ENCODE results near the gene SUCLG2.
"Not testable (repeated sequence)": the region's sequence is repeated elsewhere in the genome, so short reads cannot be mapped to it uniquely, and the experiment has no call there.

Gene SUCLG2

DNA sequence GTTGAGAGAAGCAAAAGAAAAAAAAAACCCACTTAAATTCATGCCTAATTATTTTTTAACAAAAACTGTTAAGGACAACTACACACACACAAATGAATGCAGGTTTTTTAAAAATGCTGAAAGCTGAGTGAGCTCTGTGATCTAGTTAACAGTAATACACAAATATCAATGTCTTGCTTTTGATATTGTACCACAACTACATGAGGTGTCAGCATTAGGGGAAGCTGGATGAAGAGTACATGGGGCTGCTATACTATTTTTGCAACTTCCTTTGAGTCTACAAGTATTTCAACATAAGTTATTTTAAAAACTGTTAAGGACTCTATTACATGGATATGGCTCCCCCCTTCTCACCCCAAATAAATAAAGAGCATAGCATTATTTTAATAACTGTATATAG, 44.7 kb downstream of the SUCLG2 start:
- no peak for DNase-seq (ENCODE audit: low spot score)

DNA sequence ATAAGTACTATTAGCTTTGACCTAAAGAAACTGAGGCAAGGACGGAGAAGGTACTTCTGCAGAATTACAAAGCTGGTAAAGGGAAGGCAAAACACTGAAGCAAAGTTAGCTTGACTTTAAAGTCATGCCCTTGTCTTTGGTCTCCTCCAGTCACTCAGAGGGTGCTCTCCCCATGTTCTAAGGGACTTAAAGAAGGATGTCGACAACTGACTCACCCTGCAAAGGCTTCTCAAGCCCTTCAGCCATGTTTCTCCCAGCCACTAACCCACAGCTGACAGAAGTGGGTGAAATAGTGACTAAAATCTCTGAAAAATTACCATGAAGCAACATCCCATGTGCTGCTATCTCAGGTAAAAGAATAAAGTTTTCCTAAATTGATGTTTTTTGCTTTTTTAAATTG, 46.4 kb downstream of the SUCLG2 start:
- DNase-seq (ENCODE audit: low spot score), result no peak

DNA sequence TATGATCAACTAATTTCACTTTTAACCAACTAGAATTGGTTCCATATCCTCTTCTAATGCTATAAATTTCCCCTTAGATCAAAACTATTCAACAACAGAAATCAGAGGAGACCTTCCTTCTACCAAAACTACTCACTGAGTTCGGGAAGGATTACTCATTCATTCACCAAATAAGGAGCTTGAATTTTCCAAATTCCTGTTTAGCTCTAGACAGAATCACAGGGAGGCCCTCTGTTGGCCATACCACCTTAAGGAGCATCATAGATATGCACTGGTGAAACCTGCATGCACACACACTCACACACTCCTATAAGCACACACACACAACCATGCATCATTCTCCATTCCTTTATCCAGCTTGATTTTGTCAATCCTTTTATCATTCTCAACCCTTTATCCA, 49.0 kb downstream of the SUCLG2 start:
- no peak for DNase-seq (ENCODE audit: low spot score)

DNA sequence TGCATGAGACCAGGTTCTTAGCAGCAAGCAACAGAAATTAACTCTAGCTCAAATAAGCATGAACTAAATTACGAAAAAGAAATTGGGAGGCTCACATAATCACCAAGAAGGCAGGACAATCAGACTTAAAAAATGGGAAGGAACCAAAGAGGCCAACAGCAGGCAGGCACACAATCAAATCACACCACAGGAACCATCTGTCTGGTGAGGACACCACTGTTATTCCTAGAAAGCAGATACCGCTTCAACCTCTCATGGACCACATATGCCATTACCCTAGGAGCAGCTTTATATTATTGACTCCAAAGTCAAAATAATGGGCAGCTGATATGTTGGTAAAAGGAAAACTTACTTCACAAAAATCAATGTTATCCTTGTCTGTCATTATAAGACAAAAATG, 51.6 kb downstream of the SUCLG2 start:
- DNase-seq (ENCODE audit: low spot score), result no peak

DNA sequence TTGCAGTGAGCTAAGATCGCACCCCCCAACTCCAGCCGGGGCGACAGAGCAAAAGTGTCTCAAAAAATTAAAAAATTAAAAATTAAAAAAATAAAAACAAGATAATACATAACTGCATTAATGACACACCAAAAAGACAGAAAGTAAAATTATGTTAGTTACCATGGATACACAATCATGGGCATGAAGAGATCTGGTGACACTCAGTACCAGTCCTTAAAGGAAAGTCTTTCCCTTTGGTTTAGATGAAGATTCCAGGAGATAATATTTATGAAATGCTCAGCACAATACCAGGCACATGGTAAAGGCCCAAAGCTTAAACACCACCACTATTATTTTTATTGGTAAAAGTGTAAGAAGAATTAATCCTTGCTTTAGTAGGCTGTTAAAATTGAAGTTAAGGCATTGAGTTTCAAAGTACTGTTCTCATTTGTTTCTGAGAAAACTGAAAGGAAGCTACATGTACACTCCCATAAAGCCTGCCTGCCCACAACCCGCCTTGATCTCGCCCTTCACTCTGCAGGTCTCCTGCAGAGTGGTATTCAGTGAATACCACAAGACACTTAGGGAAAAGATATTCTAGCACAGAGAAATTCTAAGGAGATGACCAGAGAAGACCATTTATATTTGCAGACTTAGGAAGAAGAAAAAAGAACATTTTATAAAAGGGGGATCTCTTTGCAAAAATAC, 52.3 kb downstream of the SUCLG2 start:
- DNase-seq (ENCODE audit: low spot score), result no peak

DNA sequence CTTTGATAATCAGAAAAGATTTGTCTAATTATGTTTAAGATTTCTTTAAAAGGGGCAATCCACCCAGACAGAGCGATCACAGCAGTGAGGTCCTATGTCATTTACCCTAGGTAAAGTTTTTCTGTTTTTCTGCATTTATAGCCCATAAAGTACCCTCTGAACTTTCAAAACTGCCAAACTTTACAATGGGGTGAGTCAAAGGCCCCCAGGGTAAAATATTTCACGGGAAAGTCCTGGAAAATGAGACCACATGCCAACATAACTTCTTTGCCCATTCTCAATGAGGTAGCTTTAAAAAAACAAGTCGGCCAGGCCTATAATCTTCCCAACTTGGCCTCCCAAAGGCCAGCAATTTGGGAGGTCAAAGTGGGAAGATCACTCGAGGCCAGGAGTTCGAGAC, 53.0 kb downstream of the SUCLG2 start:
- DNase-seq (ENCODE audit: low spot score), result no peak

DNA sequence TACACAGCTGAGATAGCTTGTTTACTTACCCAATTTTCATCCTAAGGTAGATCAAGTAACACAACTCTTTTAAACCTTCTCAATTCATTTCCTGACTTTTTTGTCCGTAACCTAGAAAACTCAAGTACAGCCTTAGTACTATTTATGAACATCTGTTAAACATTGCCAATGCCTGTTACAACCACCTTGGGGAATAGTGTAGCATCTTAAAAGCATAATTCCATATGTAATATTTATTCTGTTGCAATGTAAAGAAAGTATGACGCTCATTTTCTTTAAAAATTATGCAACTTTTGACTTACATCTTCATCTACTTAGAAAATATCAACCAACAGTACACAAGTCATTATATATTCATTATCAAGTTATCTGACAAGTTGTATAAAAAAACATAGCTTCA, 54.6 kb downstream of the SUCLG2 start:
- no peak for DNase-seq (ENCODE audit: low spot score)

DNA sequence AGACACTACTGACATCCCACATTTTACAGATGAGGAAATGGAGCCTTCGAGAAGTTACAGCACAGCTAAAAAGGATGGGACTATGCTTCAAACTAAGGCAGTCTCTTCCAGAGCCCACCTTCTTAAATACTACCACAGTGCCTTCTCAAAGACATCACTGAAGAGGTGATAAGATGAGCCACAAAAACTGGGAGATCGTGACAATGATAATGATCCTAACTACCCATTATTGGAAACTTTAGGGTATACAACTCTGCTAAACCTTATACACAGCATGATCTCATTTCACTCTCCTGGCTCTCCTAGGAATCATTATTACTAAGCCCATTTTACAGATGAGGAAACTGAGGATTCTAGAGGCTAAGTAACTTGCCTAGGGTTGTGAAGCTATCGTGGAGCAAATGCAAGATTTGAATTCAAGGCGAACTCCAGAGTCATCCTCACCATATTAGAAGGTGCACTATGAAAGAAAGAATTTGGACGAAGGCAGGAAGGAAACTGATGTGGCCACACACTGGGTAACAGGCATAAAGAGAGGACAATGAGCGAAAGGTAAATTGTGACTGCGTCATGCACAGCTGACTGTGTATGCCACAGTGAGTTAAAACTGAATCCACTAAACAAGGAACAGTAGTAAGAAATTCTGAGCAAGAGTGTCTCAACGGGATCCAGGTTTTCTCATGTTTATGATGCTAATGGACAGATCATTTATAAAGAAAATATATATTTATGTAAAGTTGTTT, 55.4 kb downstream of the SUCLG2 start:
- DNase-seq (ENCODE audit: low spot score), result no peak

DNA sequence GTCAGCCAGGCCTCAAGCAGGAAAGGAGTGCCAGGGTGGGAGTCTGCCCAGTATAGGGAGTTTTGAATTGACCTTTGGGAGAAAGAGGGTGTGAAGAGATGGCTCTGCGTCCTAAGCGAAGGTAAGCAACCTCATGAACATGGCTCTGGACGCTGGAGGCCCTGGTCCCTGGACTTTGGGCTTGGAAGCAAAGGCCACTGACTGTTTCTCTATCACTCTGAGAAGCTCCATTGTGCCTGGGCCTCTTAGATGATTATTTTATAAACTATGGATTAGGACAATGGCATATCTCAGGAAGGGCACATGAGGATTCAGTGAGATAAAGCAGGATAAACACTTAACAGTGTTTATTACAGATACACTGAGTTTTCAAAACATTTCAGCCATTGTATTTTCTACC, 59.0 kb downstream of the SUCLG2 start:
- no peak for DNase-seq (ENCODE audit: low spot score)

DNA sequence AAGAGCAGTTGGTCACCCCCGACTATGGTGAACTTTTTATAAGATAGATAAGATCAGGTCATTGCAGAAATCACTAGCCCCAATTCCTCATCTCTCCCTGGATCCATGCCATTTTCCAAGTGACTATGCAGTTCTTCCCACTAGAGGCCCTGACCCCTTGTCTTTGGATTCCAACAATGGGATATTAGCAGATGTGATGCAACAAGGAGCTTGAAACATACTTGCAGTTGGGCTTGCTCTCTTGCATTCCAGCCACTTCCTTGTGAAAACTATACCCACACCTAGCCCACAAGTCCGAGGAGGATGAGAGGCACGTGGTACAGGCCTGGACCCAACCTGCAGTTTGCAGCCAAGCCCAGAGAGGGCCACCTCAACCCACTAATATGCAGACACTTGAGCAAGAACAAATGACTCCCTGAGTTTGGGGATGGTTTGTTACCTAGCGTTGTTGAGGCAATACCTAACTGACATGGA, 60.6 kb downstream of the SUCLG2 start:
- no peak for DNase-seq (ENCODE audit: low spot score)

DNA sequence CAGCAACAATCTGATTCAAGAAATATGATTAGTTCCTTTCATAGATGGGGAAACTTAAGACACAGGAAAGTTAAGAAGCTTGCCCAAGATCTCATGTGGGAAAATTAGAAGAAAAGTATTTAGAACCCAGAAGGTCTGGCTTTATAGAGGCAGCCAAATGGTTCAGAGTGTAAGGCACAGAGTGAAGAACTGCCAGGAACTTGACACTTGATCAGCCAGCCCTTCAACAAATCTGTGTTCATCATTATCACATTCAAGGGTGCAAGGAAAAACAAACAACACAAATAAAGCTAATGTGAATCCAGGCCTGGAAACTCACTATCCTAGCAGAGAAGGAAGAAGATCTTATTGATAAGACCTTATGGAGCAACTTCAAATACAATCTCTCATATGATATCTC, 62.4 kb downstream of the SUCLG2 start:
- no peak for DNase-seq (ENCODE audit: low spot score)

DNA sequence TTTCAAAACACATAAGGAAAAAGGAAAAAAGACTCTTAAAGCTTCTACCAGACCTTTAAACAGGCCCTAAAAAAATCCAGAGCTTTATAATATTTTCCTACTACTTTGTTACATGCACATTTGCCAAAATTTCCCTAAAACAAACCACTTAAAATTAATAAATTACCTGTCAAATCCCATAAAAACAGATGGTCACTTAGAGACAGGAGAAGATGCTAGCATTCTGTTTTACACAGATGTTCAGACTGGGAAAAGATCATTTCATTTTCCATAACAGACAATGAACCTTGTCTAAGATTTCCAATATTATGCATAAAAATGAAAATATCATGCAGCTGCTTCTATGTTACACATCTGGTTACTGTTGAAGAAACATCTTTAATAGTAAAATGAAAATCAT, 66.6 kb downstream of the SUCLG2 start:
- no peak for DNase-seq (ENCODE audit: low spot score)

DNA sequence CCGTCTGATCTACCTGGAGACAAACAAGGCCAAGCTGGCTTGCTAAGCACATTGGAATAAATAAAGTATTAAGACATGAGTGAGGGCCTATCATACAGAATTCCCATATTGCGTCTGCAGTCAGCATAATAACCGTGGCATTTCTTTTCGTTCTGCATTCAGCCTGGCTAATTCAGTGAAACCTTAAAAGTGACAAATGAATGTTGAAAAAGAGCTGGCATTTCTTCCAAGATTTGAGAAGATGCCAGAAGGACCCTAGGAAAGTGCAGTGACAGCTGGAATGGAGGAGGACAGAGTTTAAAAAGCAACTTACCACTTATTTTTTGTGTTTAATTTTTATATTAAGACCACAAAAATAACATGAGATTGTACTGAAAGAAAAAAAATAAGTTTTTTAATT, 67.1 kb downstream of the SUCLG2 start:
- no peak for DNase-seq (ENCODE audit: low spot score)

DNA sequence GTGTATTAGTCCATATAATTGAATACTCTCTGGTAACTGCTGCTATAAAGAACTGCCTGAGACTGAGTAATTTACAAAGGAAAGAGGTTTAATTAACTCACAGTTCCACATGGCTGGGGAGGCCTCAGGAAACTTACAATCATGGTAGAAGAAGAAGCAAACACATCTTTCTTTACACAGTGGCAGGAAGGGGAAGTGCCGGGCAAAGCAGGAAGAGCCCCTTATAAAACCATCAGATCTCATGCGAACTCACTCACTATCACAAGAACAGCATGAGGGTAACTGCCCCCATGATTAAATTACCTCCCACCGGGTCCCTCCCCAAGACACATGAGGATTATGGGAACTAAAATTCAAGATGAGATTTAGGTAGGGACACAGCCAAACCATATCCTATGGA, 69.8 kb downstream of the SUCLG2 start:
- DNase-seq (ENCODE audit: low spot score), result not testable (repeated sequence)

DNA sequence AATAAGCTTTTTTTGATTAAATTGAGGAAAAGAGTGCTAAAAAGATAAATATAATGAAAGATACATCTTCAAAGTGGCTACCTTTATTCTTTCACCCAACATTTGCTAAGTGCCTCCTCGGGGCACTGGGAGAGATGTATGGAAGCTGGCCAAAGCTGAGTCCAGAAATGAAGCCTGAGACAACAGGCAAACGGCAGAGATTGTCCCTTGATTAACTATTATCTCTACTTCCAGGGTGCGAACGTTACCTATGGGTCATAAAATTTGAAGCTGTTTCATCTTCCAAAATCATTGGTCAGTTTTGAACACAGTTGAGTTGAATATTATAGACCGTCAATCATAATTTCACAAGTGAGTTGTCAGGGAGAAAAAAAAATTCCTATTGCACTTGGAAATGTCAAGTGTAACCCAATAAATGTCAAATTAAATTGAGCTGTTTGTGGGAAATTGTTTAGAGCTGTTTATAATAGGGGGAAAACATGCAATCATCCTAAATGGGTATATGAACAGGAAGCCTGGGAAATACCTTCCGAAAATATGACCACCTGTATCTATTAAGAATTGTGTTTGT, 73.9 kb downstream of the SUCLG2 start:
- no peak for DNase-seq (ENCODE audit: low spot score)

DNA sequence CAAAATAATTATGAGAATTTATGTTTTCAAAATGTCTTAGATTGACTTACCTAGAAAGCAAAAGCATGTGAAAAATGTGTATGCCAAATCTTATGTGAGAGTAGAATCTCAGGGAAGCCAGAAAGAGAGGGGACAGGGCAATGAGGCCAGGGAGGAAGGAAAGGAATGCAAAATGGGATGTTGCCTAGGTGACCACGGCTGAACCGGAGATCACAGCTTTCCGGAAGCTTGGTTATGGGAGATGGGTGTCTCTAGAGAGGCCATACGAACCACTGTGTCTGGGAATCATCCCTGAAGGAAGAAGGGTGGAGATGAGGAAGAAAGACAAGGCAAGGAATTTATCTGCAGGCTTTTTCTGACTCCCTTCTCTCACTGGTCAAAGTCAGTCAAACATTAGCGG, 76.0 kb downstream of the SUCLG2 start:
- no peak for DNase-seq (ENCODE audit: low spot score)

DNA sequence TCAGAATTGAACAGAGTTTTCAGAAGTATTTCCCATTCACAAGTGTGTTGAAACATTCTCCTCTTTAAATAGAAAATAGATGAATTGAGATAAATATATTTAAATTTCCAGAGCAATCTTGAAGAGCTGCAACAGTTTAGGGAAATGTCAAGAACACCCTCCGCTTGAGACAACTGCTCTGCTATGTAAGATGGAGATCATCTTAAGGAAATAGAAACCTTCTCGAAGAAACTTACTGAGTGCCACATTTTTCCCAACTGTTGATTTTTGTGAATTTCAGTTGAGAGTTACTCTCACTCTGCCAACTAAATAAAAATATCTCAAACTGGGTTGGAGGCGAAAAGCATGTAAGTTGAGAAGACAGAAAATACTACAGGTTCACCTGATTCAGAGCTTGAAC, 78.0 kb downstream of the SUCLG2 start:
- no peak for DNase-seq (ENCODE audit: low spot score)

DNA sequence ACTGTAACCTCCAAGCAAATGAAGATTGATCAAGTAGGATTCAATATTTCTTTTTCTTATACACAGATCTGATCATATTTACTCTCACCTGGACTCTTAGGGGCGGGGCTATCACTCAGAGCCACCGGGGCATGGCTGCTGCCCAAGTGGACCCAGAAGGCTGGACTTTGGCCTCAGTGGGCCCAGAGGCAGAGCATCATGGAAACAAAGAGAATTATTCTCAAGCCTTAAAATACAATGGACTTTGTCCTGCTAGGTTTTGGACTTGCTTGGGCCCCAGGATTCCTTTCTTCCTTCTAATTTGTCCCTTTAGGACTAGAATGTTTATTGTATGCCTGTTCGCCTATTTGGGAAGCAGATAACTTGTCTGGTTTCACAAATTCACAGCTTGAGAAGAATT, 85.1 kb downstream of the SUCLG2 start:
- no peak for DNase-seq (ENCODE audit: low spot score)

DNA sequence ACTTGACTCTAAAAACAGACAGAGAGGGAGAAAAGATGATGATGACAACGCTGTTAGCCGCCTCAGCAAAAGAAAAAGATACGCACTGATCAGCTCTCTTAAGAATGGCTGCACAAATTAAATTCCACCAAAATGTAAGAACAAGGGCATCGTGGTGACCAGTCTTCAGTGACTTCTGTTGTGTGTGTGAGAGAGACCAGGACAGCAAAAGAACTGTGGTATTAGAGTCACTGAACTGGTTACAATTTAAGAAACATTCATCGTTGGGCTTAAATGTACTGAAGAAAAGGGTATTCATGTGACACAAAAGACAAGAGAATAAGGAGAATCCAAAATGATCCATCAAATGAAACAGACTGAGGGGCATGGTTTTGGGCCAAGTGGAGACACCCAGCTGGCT, 86.5 kb downstream of the SUCLG2 start:
- DNase-seq (ENCODE audit: low spot score), result no peak

DNA sequence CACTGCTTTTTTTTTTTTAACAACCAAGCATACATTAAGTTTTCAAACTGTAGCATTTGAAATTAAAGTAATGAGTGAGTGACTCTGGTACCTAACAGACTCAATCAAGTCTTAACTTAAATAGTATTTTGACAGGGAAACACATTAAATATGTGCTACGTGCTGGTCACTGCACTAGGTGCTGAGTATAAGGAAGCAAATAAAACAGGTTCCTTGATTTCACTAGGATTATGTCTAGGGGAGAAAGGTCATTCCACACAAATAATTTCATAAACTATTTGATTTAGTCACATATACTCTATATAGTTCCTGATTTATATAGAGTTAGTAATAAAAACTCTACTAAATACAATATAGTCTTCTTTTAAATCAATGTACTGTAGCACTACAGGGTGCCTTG, 89.4 kb downstream of the SUCLG2 start:
- no peak for DNase-seq (ENCODE audit: low spot score)

DNA sequence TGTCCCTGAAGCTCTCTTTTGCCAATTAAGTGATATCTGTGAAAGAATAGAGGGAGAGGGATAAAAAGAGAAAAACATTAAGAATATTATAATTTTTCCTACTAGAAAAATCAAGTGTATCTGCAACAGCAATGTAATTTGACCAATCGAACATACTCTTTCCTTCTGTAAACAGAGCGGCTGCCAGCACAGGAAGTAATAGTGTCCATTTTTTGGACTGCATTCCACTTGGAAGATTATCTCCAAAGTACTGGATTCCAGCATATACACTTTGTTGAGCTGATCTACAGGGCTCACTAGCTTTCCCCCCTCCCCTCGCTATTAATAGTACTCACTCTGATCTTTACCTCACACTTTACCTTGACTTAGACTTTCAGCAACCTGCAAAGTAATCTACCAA, 90.4 kb downstream of the SUCLG2 start:
- no peak for DNase-seq (ENCODE audit: low spot score)

DNA sequence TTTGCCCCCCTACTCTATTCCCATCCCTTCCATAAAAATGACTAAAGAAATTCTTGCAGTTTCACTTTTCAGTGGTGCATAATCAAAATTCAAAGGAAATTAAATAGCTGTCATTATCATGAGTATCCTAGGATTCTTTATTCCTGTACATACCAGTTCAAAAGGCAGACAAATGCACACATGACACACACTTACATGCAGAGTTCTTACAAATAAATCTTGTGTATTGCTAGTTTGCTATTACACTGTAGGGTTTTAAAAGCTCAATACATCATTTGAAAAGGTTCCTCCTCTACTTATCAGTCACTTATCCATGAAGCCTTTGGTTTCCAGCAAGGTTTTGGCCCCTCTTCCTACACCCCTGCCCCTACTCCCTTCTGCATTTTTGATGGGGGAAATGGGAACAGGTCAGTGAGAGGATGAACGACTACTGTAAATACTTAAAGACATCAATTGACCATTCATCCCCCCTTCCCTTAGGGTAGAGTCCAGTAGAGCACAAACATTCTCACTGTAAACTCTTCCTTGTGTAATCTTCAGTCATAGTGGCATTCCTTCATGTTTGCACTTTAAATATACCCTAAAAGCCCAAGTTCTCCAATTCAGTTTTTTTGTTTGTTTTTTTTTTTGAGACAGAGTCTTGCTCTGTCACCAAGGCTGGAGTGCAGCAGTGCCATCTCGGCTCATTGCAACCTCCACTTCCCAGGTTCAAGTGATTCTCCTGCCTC, 92.6 kb downstream of the SUCLG2 start:
- no peak for DNase-seq (ENCODE audit: low spot score)

DNA sequence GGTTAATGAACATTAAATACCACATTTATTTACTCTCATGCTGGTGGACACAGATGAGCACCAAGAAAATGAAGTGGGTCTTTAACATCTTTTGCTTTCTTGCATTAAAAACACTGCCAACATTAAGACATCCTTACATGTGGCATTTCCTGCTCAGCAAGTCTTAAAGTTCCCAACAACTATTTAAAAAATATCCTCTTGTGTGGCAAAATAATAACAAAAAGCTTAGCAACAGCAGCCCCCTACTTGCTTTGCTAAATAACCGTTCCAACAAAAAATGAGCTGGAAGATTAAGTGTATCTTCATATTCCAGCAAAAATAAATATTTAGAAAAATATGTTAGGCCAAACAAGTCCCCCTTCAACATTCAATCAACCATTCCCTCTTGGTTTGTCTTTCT, 93.1 kb downstream of the SUCLG2 start:
- no peak for DNase-seq (ENCODE audit: low spot score)
